Prostate gland (tissue), 2 donors: ENCODE data around the gene TMEM74B.

Experiments
- CTCF ChIP-seq, 4 experiments: fragments of 200-600 bp in 2 of 4; fragments of 450-650 bp in 2 of 4; sonication (generic) in 2 of 4; IDR thresholded peaks; 1 replicate in 3 of 4; 2 replicates in 1 of 4; pipeline ENCODE4 v1.5.1; 2016 to 2019; ENCODE audit warnings: antibody characterized with exemption in 4 of 4, mild to moderate bottlenecking in 2 of 4, moderate library complexity in 2 of 4
- POLR2AphosphoS5 ChIP-seq: sonication (generic); formaldehyde crosslinking; IDR thresholded peaks from one replicate; pipeline ENCODE4 v1.6.1; 2017; ENCODE audit warnings: antibody characterized with exemption

DNA sequence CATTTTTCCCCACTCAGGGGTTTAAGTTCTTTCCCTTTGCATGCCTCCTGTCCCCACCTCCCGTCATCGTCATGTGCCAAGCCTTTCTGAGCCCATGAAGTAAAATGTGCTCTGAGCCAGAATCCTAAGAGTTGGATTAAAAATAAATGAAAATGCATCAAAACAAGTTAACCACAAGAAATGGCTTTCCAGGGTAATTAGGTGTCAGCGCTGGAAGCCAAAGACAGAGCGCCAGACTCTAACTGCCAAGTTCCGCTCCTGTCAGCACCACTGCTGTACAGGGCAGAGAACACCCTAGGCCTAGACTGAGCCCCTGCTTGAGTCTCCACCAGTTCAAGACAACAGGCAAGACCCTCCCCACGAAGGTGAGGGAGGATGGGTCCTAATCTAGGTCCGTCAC is 13.0 kb upstream of the TMEM74B start:
- TF ChIP-seq CTCF (IDR thresholded peaks at IDR 0.05): no peak
- no peak for TF ChIP-seq POLR2AphosphoS5
